Effector memory CD4-positive, alpha-beta T cell (primary cell): Measurements from ENCODE around the gene MGLL.

ENCODE experiments used
- DNase-seq, 3 donors: peaks; one replicate each; pipeline ENCODE4 v3.0.0-alpha.2; 2020
- H3K27ac ChIP-seq: 2 replicates; pipeline ENCODE4 v1.7.0; 2013; ENCODE audit warnings: mild to moderate bottlenecking, low read length, moderate library complexity; ENCODE audit not compliant: insufficient read depth, poor library complexity, severe bottlenecking
- H3K27me3 ChIP-seq: replicated peaks from 2 replicates; pipeline ENCODE4 v1.7.0; 2013; ENCODE audit warnings: mild to moderate bottlenecking, low read length; ENCODE audit not compliant: insufficient read depth, control insufficient read depth, poor library complexity, severe bottlenecking
- H3K36me3 ChIP-seq: 2 replicates; pipeline ENCODE4 v1.7.0; 2013; ENCODE audit warnings: mild to moderate bottlenecking, low read length, moderate library complexity; ENCODE audit not compliant: control insufficient read depth, insufficient read depth
- H3K4me1 ChIP-seq: 2 replicates; pipeline ENCODE4 v1.7.0; 2013; ENCODE audit warnings: low read length, mild to moderate bottlenecking; ENCODE audit not compliant: control insufficient read depth, insufficient read depth, poor library complexity, severe bottlenecking
- H3K4me3 ChIP-seq: 2 replicates; pipeline ENCODE4 v1.7.0; 2013; ENCODE audit warnings: low read length, low read depth, mild to moderate bottlenecking; ENCODE audit not compliant: insufficient read depth, poor library complexity, severe bottlenecking
- H3K9me3 ChIP-seq: 2 replicates; pipeline ENCODE4 v1.7.0; 2013; ENCODE audit warnings: mild to moderate bottlenecking, low read length, moderate library complexity; ENCODE audit not compliant: control insufficient read depth

Gene MGLL

DNA sequence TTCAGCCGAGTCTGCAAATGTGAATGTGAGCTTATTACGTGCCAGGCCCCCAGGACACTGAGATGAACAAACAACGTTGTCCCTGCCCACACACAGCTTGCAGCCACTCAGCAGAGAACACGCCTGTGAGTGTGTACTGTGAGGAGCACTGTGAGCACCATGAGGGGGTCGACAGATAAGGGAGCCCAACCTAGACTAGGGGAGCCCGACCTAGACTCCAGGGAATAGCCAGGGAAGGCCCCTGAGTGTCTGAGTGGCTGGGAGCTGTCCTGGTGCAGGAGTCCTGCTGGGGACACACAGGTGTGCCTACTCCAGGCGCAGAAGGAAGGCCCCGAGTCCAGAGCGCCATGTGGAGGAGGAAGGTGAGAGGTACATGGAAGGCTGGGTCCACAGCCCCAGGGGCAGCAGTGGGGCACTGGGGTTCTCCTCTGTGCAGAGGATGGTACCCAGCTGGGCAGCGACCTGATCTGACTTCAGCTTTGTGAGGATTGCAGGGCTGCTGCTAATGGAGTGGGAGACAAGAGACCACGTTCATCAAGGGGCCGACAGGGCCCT lies 36.5 kb downstream of the MGLL start:
- H3K27me3 ChIP-seq: no peaks in the 10 kb centered on the region
- H3K9me3 ChIP-seq: no peaks in the 10 kb centered on the region
- H3K27ac ChIP-seq: no peak overlapping the region
- DNase-seq: no peak
- H3K4me1 ChIP-seq: no peaks in the 10 kb centered on the region
- H3K36me3 ChIP-seq: no peaks in the 10 kb centered on the region
- H3K4me3 ChIP-seq: no peak overlapping the region

DNA sequence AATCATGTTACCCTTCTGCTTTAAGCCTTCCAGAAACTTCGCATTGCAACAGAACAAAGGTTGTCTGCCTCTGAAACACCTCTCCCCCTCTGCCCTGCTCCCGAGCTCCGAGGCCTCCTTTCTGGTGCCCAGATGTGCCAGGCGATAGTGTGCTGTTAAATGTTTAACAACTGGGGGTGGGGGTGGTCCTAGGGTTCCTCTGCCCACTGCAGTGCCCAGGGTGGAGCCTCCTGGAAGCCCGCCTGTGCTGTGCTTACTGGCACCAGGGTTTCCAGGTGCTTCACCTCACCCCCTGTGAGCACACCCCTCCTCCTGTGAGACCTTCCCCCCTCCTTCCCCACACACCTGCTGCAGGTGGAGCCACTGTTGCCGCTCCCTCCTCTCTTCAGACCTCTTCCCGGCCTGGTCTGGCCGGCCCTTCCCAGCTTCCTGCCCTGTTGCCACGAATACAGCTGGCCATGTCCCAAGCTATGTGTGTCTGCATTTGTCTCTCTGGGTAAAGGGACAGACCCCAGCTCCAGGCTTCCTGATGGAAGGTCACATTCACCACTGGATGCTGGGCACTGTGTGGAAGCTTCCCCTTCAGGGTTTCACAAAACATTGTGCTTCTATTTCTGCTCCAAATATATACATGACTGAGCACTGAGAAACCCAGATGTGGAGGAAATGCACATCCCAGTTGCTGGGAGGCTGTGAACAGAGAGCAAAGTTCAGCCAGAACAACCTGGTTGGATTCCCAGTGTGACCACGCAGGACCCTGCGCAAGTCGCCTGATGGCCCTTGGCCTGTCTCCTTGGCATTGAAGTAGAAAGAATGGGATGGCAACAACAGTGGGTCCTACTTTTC lies 37.2 kb downstream of the MGLL start:
- no peaks in the 10 kb centered on the region for H3K4me1 ChIP-seq
- H3K4me3 ChIP-seq: no peak overlapping the region
- H3K36me3 ChIP-seq: no peaks in the 10 kb centered on the region
- no peak for DNase-seq
- H3K9me3 ChIP-seq: no peaks in the 10 kb centered on the region
- H3K27me3 ChIP-seq: no peaks in the 10 kb centered on the region
- H3K27ac ChIP-seq: no peak overlapping the region

DNA sequence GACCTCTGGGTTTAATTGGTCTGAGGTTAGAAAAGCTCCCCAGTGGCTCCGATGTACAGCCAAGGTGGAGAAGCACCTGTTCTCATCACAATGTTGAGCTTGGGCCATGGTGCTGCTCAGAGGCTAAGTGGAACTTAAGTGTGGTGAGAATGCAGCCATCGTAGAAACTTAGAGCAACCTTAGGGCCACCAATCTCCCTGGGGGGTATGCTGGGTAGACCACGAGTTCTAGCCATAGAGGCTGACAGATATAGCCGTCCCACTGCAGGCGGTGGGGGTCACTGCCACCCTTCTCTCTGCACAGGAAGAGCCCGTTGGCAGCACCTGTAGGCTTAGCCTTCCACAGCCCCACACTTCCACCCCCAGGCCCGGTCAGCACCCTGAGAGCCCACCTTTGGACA lies 38.0 kb downstream of the MGLL start:
- H3K4me3 ChIP-seq: no peak overlapping the region

DNA sequence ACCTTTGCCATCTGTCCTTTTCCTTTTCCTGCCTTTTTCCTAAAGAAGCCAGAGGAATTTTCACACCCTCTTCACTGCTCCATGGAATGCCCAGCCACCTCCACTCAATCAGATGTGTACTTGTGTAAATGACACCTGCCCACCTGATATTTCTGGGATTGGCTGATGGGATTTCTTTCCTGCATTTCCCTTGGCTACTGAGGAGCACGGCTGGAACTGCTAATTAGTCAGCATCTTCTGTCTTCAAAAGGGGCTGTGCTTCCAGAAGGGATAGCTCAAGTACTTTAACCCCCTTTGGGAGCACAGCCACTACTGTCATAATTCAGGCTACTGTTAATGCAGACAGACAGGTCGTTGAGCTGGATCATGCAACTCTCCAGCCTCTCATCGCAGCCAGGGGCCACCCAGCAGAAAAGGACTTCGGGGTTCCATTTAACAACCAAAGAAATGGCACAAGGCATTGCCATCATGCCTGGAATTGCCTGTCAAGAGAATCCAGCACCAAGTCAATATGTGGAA lies 38.6 kb downstream of the MGLL start:
- H3K4me1 ChIP-seq: no peaks in the 10 kb centered on the region
- no peaks in the 10 kb centered on the region for H3K9me3 ChIP-seq
- H3K27me3 ChIP-seq: no peaks in the 10 kb centered on the region
- no peak for DNase-seq
- no peak overlapping the region for H3K4me3 ChIP-seq
- no peaks in the 10 kb centered on the region for H3K36me3 ChIP-seq
- no peak overlapping the region for H3K27ac ChIP-seq

More for the DNA sequence above, 38.0 kb downstream of the MGLL start:
- DNase-seq: no peak
- Histone ChIP-seq H3K4me1 (no peaks in the 10 kb centered on the region), H3K36me3 (no peaks in the 10 kb centered on the region), H3K27me3 (no peaks in the 10 kb centered on the region), H3K9me3 (no peaks in the 10 kb centered on the region), H3K27ac (no peak overlapping the region)

DNA sequence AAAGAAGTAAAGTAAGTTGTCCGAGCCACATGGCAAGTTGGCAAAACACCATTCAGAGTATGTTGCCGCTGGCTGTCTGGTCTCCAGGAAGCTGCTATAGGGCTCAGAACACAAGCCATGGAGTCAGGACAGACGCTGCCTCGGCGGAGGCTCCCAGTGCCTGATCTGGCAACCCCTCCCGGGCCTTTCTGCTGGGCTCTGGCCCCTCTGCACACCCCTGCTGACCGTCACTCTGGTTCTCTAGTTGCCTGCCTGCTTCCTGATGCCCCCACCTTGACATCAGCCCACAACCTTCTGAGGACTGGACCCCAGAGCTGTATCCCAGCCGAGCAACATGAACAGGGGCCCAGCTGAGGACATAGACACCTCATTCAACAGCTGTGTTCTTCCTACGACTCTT lies 39.1 kb downstream of the MGLL start:
- Histone ChIP-seq H3K27ac (no peak overlapping the region), H3K9me3 (no peaks in the 10 kb centered on the region), H3K4me3 (no peak overlapping the region), H3K4me1 (no peaks in the 10 kb centered on the region), H3K36me3 (no peaks in the 10 kb centered on the region), H3K27me3 (no peaks in the 10 kb centered on the region)
- DNase-seq: no peak

DNA sequence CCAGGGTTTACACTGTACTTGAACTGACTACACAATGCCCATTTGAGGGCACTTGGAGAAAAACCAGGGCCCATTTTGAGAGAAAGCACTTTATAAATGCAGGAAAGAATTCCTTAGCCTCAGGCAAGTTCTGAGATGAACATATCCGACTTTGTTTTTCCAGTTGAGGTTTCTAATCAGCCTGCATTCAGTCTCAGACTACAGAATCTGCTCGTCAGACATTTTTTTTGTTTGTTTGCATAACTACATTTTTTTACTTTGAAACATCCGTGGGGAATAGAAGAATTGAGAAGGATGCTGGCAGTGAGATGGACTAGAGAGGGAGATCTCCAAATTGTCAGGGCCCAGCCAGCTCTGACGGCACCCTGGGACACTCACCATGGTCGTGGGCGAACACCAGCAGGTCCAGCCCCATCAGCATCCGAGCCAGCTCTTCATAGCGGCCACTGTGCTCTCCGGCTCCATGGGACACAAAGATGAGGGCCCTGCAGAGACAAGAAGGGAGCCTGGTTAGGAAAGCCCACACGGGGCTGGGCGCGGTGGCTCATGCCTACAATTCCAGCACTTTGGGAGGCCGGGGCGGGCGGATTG lies 40.8 kb downstream of the MGLL start:
- no peak overlapping the region for H3K27ac ChIP-seq
- H3K27me3 ChIP-seq: no peaks in the 10 kb centered on the region
- DNase-seq: no peak
- H3K4me3 ChIP-seq: no peak overlapping the region
- H3K36me3 ChIP-seq: no peaks in the 10 kb centered on the region
- H3K4me1 ChIP-seq: no peaks in the 10 kb centered on the region
- H3K9me3 ChIP-seq: no peaks in the 10 kb centered on the region

DNA sequence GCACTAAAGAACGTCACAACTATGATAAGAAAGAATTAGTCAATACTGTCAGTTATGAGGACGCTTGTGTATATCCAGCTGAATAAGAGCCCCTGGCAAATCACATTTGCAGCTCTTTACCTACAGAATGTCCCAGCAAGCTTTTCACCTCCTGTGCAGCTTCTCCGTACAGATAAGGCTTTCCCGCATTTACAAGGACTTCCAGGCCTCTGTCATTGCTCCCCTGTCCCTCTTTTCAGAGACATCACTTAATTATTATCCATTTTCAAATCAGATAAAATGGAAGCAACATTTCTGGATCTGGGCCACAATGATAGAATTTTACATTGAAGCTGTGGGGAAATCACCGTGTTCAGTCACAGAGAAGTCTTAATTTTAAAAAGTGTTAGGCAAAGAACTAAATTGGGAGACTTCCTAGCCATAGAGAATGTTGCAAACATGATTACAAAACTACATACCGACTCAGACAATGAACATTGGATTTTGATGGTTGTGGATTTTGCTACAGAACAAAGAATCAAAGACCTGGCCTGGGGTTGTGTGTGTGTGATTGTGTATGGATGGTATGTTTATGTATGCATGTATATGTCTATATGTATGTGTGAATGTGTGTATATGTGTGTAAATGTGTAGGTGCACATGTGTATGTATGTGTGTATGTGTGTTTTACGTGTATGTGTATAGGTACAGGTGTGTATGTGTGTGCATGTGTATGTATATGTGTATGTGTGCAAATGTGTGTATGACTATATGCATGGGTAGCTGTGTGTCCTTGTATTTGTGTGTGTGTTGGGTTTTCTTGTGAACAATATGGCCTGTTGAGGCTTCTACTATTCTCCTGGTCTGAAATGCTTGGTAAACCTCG lies 41.5 kb downstream of the MGLL start:
- Histone ChIP-seq H3K9me3 (no peaks in the 10 kb centered on the region), H3K36me3 (no peaks in the 10 kb centered on the region), H3K27me3 (no peaks in the 10 kb centered on the region), H3K4me3 (no peak overlapping the region), H3K27ac (no peak overlapping the region), H3K4me1 (no peaks in the 10 kb centered on the region)
- no peak for DNase-seq

DNA sequence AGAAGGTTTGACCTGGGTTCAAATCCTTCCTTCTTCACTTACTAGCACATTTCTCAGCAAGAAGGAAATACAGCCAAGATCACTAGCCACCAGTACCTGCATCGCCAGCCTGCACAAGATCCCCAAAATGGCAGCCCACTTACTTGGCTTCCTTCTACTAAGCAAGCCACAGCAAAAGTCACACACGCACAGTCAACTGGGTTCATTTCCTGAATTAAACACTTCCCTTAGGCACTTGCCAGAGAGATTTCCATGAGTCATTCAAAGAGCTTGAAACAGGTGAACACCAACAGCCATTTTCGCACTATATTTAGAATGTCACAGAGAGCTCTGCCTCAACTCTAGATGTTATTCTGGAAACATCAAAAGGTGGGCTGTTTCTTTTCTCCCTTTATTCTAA lies 42.6 kb downstream of the MGLL start:
- DNase-seq: no peak
- H3K4me1 ChIP-seq: no peaks in the 10 kb centered on the region
- no peak overlapping the region for H3K4me3 ChIP-seq
- H3K36me3 ChIP-seq: no peaks in the 10 kb centered on the region
- H3K27me3 ChIP-seq: no peaks in the 10 kb centered on the region
- H3K9me3 ChIP-seq: no peaks in the 10 kb centered on the region
- H3K27ac ChIP-seq: no peak overlapping the region

DNA sequence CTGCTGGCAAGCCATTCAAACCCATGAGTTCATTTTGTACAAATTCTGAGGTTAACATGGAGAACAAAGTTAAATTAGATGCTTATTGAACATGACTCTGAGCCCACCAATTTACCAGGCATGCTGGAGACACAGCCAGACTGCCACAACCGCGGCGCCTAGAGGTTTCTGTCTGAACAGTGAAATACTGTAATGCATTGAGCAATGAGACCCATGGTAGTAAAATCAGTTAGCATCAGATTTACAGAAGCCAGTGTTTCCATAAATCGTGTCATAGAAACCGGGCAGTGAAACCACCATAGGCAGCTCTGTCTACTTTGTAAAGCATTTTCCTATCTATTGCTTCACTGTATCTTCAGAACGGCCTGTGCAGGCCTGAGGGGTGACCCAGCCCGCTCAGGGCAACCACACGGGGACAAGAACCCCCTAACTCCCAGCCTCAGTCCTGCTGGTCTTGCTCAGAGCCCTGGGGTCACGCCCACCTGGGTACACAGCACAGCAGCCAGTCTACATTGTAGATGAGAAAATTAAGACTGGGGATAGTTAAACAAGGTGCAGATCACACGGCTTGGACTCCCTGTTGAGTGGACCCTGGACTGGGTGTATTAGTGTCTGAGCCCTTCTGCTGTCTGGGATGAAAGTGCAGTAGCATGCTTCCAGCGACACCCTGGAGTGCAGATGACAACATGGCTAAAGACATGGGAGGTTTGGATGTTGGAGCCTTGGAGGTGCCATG lies 44.2 kb downstream of the MGLL start:
- no peaks in the 10 kb centered on the region for H3K9me3 ChIP-seq
- no peaks in the 10 kb centered on the region for H3K4me1 ChIP-seq
- DNase-seq: no peak
- H3K27me3 ChIP-seq: no peaks in the 10 kb centered on the region
- no peaks in the 10 kb centered on the region for H3K36me3 ChIP-seq
- H3K4me3 ChIP-seq: no peak overlapping the region
- no peak overlapping the region for H3K27ac ChIP-seq
